ENCODE results near the gene NUTF2.
"Not testable (repeated sequence)": the region's sequence is repeated elsewhere in the genome, so short reads cannot be mapped to it uniquely, and the experiment has no call there.

NUTF2 gene

DNA sequence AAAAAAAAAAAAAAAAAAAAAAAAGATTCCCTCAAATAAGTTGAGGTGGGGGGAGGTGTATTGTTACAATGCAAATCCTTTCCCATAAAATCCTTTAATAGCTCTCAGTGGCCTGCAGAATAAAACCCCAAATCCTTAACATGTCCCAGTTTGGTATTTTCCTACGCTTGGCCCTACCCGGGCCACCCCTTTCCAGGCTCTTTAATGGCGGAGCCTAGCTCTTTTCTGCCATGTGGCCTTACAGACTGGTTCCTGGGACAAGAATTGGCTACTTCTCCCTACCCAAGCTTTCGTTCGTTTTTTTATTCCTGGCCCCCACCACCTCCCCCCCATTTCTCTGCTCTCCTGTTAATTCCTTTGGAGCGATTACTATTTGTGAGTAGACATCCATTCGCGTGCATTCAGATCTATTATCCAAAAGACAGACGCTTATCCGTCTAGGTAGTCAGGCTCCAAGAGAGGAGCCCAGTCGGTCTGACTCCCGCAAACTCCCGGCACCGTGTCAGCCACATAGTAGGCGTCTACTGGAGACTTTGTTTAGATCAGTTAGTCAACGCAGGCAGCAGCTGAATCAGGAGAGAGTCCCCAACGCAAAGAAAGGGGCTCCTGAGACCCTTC is 5.4 kb upstream of the NUTF2 start:
- no peak for DNase-seq

DNA sequence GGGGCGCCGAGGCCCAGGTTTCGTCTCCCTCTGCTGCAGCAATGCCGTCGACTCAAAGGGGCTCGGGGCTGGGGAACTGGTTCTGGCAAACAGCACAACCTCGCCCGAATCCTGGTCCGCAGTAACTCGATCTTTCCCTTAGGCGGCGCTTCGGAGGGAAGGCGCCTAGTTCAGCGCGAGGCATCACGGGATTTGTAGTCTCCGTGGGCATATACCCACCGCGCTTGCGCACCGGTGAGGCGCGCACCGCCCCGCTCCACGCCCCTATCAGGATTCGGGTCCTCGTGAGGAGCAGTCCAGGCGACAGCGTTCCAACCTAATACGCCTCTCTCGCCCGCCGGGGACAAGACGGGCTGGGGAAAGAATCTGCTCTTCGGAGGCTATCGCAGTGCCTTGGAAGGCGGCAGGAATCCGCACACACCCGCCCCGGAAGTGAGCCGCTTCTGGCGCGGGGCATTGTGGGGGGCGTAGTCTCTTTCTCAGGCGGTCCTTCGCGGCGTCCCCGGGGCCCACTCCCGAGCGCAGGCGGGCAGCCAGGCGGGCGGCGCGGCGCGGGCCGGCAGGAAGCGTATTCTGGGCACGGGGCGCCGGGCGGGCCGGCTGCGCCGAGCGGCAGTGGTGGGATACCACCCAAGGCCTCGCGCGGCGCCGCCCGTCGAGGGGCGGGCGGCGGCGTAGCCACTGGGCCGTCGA is 4.8 kb upstream of the NUTF2 start, which contains the start of gene THAP11:
THAP11 (plus strand) TSS at position 505 of the 693 bp plus-strand sequence. CDS start 235 bp downstream, outside the sequence.
- peak; percentile 95 for DNase-seq

DNA sequence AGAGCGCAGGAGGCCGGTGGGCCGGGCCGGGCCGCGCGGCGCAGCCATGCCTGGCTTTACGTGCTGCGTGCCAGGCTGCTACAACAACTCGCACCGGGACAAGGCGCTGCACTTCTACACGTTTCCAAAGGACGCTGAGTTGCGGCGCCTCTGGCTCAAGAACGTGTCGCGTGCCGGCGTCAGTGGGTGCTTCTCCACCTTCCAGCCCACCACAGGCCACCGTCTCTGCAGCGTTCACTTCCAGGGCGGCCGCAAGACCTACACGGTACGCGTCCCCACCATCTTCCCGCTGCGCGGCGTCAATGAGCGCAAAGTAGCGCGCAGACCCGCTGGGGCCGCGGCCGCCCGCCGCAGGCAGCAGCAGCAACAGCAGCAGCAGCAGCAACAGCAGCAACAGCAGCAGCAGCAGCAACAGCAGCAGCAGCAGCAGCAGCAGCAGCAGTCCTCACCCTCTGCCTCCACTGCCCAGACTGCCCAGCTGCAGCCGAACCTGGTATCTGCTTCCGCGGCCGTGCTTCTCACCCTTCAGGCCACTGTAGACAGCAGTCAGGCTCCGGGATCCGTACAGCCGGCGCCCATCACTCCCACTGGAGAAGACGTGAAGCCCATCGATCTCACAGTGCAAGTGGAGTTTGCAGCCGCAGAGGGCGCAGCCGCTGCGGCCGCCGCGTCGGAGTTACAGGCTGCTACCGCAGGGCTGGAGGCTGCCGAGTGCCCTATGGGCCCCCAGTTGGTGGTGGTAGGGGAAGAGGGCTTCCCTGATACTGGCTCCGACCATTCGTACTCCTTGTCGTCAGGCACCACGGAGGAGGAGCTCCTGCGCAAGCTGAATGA is 4.0 kb upstream of the NUTF2 start:
- peak; percentile 55 for DNase-seq

DNA sequence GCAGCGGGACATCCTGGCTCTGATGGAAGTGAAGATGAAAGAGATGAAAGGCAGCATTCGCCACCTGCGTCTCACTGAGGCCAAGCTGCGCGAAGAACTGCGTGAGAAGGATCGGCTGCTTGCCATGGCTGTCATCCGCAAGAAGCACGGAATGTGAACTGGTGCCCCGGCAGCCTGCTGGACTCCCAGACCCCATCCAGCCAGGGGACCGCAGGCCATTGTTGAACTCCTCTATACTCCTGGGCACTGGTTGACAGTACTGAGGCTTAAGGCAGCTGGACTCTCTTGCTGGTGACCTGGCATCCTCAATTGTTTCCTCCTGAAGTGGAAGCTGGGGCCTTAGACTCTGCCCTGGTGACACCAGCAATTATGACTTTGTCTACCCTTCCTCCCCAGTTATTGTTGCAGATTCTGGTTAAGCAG is 3.4 kb upstream of the NUTF2 start:
- no peak for DNase-seq

DNA sequence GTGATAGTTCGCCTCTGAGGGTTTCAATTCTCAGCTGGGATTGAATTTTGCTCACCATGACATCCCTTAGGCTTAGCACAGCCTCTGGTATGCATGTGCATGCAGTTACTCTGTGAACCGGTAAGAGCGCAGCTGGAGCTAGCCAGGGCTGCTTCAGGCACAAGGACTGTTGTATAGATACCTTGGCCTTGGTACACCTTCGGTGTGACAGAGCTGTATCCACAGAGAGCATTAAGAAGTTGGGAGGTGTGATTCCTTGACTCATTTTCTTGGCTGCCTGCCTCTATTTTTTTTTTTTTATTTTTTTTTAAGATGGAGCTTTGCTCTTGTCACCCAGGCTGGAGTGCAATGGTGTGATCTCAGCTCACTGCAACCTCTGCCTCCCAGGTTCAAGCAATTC is 2.2 kb upstream of the NUTF2 start:
- no peak for DNase-seq

DNA sequence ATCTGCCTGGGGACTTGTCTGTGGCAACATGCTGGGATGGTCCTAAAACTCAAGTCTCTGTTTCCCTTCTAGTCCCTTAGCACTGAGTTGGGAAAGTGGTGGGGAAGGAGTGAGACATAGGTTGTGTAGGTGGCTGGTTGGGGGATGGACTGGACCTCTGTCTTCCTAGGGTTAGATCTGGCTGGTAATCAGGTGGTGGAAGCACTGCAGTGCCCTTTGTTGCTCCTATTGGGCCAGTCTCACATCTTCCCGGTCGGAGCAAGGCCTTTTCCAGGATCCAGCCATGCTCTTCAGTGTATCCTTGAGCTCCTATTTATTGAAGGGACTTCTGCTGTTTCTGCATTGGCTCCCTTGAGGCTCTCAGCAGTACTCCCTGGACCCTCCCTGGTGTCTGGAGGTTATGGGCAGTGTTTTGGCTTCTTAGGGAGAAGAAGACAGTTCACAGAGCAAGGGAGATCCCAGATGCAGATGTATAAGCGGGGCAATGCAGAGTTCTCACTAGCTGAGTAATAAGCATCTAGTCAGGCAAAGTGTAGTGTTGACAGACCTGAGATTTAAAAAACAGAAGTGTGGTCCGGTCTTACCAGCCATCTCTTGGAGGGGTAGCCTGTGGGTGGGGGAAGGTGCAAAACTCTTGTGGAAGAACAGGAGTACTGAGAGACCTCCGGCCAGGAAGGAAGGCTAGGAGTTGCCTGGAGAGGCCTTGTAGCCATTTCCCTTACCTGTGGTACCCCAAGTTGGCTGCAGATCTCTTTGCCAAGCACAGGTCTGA is 1.3 kb upstream of the NUTF2 start:
- DNase-seq, result peak; percentile 46

DNA sequence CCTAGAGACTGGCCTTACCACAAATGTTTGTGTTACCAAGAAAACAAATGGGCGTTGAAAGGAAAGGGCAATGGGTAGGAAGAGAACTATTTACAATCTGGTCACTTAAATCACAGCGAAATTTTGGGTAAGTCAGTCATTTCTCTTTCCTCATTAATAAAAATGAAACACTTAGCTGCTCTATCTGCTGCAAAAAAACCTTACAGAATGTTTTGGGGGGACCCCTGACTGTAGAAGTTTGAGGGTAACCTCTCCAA is 742 bp upstream of the NUTF2 start:
- DNase-seq, result no peak

DNA sequence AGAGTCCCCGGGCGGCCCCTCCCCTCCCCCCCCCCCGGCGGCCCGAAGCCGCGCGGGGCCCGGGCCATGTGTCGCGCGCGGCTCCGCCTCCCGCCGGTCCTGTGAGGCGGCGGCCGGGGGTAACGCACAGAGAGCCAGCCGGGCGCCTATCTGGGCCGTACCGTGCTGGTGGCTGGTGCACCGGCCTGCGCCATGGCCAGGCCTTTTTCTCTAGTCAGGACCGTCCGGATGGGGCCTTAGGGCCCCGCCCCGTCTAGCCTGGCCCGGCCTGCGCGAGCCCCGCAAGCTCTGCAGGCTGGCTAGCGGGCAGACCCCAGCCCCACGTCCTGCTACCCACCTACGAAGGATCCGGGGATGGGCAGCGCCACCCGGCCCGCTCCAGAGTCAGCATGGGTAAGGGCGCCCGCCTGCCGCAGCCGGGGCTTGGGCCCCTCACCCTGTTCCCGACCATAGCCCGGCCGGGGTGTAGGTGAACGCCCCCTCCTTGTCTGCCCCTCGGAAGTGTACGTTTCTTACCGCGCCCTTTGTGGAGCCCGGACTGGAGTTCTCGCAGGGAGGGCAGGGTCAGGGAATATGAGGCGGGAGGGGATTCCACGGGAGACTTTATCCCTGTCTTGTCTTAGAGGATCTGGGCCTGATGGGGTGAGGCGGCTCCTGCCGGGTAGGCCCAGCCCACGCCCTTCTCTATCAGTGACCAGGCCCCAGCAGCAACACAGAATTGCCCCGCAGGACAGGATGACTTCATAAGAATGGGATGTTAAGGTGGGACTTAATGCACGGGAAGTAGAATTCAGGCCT is 530 bp downstream of the NUTF2 start, which contains the start of gene CENPT:
CENPT (minus strand) TSS at position 630 of the 798 bp plus-strand sequence. CDS start 13,834 bp downstream, outside the sequence.
- DNase-seq, result peak; percentile 69

DNA sequence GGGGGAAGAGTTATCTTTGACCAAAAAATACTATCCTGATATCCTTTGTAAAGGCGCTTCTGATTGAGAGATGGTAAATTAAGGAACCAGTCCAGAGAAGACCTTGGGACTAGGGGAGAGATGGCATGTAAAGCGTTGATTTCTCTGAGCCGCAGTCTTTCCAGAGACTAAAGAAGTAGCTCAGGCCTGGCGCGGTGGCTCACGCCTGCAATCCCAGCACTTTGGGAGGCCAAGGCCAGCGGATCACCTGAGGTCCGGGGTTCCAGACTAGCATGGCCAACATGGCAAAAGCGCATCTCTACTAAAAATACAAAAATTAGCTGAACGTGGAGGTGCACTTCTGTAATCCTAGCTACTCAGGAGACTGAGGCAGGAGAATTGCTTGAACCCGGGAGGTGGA is 1.4 kb downstream of the NUTF2 start:
- no peak for DNase-seq

DNA sequence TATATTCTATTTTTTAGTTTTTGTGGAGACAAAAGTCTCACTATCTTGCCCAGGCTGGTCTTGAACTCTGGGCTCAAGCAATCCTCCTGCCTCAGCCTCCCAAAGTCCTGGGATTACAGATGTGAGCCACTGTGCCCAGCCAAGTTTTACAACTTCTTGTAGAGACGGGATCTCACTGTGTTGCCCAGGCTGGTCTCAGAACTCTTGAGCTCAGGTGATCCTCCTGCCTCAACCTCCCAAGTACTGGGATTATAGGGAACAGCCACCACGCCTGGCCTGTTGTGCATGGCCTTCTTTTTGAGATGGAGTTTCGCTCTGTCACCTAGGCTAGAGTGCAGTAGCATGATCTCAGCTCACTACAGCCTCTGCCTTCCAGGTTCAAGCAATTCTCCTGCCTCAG is 6.9 kb downstream of the NUTF2 start:
- no peak for DNase-seq

DNA sequence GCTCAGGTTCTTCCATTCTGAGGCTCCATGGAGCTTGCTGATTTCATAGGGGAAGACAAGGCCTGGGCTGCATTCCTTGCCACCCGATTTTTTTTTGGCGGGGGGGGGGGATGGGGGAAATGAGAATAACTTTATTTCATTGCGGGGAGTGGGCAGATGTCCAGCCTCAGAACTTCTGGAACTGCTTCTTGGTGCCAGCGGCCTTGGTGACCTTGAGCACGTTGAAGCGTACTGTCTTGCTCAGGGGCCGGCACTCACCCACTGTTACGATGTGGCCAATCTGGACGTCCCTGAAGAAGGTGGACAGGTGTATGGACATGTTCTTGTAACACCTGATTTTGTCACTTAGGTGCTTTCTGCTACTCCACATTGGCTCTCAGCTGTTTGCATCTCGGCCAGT is 9.1 kb downstream of the NUTF2 start:
- no peak for DNase-seq

DNA sequence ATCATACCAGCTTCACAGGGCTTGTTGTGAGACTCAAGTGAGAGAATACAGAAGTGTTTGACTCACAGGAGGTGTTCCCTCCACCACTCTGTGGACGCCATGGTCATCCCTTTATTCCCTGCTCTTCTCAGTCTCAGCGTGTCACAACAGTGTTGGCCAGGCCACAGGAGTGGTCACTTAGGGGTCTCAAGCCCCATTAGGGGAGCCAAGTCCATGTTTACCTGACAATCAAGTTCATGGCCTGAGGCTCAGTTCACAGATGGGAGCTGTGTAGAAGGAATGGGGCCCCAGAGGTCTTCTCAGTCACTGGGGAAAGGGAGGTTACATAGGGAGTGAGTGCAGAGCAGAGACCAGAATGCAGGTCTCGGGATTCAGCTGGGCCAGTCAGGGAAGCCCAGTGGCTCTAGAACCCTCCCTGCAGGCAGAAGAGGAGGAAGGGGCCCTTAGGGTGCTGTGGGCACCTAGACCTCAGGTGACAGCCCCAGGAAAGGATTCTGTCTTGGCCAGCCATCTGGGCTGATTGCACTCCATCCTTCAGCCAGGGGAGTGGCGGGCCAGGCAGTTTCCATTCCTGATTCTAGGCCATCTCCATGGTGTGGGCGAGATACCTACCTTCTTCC is 10.3 kb downstream of the NUTF2 start:
- no peak for DNase-seq

DNA sequence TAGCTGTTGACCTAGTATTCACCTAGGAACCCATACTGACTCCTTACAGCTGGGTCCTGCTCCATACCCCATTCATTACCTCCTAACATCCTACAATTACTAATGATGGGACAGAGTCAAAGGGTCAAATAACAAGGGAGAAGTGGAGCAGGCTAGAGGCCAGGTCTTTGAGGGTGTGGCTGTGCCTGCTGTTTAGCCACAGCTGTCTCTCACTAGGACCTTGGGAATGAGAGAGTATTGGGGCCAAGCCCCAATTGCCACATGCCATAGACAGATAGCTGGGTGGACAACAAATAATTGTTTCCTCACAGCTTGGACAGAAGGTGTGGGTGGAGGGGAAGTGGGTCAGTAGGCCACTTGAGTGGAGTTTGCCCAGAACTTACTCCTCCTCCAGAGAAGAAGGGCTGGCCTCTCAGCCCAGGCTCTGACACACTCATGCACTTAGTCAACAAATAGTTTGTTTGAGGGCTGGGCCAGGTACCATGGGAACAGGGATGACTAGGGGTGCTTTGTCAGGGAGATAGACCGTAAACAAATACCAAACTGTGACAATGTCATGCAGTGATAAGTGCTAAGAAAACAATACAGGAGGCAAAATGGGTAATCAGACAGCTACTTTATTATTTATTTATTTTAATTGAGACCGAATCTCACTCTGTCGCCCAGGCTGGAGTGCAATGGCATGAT is 11.0 kb downstream of the NUTF2 start:
- DNase-seq, result peak; percentile 98

DNA sequence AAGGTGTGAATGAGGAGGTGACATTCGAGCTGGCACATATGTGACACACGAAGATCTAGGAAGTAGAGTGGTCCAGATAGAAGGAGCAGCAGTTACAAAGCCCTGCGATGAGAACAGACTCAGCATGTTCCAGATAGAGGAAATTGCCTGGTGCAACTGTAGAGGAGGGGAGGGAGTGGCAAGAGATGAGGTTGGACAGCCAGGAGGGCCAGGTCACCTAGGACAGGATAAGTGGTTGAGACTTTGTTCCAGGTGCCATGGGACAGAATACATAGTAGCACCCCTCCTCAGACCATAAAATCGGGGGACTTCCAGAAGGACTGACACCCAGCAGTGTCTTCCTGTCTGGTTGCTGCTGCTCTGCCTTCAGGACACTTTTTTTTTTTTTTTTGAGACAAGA is 11.8 kb downstream of the NUTF2 start:
- DNase-seq, result peak; percentile 32

DNA sequence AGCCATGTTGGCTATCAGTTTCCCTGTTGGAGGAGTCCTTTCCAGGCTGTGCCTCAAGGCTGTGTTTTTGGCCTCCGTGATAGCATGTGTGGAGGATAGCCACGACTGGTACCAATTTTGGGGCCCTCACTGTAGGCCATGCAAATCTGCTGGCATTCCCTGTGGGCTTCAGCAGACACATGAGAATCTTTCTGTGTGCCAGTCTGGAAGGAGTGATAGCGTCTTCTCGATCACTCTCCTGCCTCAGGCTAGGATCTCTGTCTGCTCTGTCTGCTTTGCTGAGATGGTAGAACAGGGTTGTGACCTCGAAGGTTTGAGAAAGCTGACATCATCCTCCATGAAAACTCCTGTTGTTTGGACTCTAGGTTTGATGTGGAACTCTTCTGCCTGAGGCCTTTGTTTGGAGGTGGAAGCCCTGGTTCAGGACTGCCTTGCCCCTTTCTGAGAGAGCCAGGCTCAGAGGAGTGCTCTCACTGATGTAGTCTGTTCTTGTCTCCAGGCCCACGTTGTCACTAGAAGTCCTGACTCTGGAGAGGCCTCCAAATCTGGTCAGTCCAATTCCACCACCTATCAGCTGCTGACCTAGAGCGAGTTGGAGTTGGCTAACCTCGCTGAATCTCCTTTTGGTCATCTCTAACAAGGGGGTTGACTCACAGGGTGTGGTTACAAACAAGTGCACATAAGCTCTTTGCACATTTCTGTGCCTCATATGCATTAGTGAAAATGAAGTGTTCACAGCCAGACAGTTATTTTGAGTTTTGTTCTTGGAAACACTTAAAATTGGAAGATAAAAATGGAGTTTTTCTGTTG is 14.1 kb downstream of the NUTF2 start:
- DNase-seq, result peak; percentile 60

DNA sequence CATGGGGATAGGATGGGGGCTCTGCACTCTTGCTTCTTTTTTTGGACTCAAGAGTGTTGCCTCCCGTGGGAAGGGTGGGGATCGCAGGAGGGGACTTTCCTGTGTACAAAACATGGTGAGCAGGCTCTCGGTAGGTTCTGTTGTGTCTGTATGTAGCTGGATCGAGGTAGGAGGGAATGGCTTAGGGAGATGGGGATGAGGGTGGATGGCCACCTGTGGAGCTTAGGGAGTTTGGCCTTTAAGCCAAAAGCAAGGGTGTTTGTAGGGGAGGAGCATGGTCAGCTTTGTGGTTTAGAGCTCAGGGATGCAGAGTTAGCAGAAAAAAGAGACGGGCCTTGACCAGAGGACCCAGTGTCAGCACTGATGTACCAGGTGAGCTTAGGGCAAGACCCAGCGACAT is 15.1 kb downstream of the NUTF2 start:
- DNase-seq, result no peak

DNA sequence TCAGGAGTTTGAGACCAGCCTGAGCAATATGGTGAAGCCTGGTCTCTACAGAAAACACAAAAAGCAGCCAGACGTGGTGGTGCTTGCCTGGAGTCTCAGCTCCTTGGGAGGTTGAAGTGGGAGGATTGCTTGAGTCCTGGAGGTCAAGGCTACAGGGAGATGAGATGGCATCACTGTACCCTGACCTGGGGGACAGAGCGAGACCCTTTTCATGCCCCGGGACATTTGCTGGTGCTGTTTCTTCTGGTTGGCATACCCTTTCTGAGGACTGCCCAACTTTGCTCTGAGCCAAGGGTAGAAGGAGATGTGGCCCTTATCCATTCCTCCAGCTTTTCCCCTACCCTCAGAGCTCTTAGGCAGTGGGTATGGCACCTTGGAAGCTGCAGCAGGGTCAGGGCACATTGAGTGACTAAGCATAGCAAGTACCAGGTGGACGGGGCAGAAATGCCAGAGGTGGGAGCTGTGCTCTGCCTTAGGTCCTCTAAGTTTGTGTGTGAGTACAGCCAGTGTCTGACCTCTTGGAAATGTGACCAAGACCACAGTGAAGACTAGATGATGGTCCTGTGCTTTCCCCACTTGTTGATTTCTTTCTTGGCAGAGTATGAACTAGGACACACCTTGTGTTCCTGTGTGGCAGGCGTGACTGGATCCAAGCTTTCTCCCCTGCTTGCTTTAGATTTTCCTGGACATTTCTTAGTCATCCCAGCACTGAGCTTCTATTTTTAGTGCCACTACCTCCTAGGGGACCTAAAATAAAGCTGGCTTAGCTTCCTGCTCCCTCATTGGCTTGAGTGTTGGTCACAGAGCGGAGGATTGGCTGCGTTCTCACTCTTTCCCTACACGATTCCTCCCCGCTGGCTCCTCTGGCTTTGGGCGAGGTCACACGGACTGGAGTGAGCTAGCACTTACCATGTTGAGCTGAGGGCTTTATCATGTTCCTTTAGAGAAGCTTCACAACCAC is 16.2 kb downstream of the NUTF2 start:
- no peak for DNase-seq

DNA sequence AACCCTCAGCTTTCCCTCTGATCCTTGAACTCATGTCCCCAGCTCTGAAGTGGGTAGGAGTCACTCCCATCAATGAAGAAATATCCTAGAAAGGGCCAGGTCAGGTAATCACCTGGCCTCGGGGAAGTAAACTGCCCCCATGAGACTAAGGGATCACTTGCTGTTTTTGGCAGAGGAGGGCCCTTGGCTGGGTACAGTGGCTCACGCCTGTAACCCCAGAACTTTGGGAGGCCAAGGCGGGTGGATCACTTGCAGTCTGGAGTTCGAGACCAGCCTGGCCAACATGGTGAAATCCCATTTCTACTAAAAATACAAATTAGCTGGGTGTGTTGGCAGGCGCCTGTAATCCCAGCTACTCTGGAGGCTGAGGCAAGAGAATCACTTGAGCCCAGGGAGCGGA is 17.3 kb downstream of the NUTF2 start:
- not testable (repeated sequence) for DNase-seq

DNA sequence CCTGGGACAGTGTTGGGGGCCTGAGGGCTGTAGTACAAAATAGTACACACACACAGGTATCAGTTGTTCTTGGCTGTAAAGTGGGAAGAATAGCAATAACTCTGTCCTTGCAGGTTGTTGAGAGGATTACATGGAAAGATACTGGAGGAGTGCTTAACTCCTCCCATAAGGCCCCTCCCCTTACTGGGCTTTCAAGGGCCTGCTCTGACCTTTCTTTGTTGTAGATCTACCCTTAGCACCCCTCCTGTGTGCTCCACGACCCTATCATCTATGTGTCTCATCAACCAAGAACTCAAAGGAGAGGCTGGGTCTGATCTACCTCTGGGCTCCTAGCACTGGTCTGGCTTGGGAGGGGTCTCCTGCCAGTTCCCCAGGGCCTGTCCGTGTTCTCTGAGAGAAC is 17.9 kb downstream of the NUTF2 start:
- no peak for DNase-seq

Data from inflammatory macrophage treated with lipopolysaccharide for 4 hours (primary cell).